ENCODE data around the gene RCC1. TPM values are rescaled to one million over a fixed set of nuclear protein-coding genes. Genes with fewer than 3 reads are reported as not detected.
"Not testable (repeated sequence)": the region's sequence is repeated elsewhere in the genome, so short reads cannot be mapped to it uniquely, and the experiment has no call there.

RCC1 gene
- total and polyA plus RNA-seq, 2 donors (not counting 3 experiments of a cell fraction or from before 2014, with no cell fraction given) = 37.1 to 77.7 TPM

GRCh38 chr1:28512058-28512611 is 6.3 kb downstream of the RCC1 start:
- Histone ChIP-seq H3K4me3 (replicated peaks in 1 of 3; ENCODE audit: insufficient read depth in 1 of 3, low read depth in 1 of 3, low read length in 3 of 3) (no peak overlapping the region), H3K27me3 (ENCODE audit: control insufficient read depth in 2 of 2, insufficient read depth in 2 of 2, low read length in 2 of 2) (no peaks in the 10 kb centered on the region), H3K4me2 (ENCODE audit: insufficient read depth, low read length) (no peak overlapping the region), H3K9me1 (replicated peaks; ENCODE audit: control insufficient read depth, extremely low read depth, insufficient read depth, low read length) (no peaks in the 10 kb centered on the region), H4K20me1 (replicated peaks; ENCODE audit: control insufficient read depth, extremely low read depth, insufficient read depth, low read length) (no peaks in the 10 kb centered on the region), H3K36me3 (ENCODE audit: control insufficient read depth in 2 of 2, extremely low read depth in 1 of 2, insufficient read depth in 2 of 2, low read length in 2 of 2) (peaks cover 30 to 31% of the 10 kb centered on the region in 2 experiments), H3K4me1 (ENCODE audit: control insufficient read depth, extremely low read depth, insufficient read depth, low read length) (peaks cover 34% of the 10 kb centered on the region), H3K9me3 (replicated peaks; ENCODE audit: control insufficient read depth, insufficient read depth, low read length) (no peaks in the 10 kb centered on the region), H3K9ac (replicated peaks; ENCODE audit: extremely low read depth, insufficient read depth, low read length) (no peak overlapping the region), H3K79me2 (ENCODE audit: control insufficient read depth, insufficient read depth, low read length) (peaks cover 41% of the 10 kb centered on the region), H2AFZ (ENCODE audit: low read depth, low read length) (no peak overlapping the region), H3K27ac (ENCODE audit: insufficient read depth, low read depth, low read length) (no peak overlapping the region)
- ChIA-PET CTCF (interaction anchor here (0.7 to 2.1 kb wide), 3 partner anchors 69 to 108 kb away, joined by 3 to 5 read pairs (median 3); no protein-coding TSS in a partner anchor), POLR2A (interaction anchor here (0.6 to 0.7 kb wide), 2 partner anchors 74 to 922 kb away, joined by 3 to 4 read pairs; no protein-coding TSS in a partner anchor)
- TF ChIP-seq POLR2A (IDR thresholded peaks at IDR 0.05; ENCODE audit: low read depth, low read length) (peak; percentile 87), CTCF (IDR thresholded peaks at IDR 0.05; ENCODE audit: extremely low read depth in 1 of 2, insufficient read depth in 1 of 2, low read depth in 1 of 2, low read length in 2 of 2) (no peak)
- dilution Hi-C loops (cut with MboI; ENCODE audit: extremely low pct_ligation_motif_present, low sequenced_read_pairs) = no loop called here
- no TSS peak for BruUV-seq (replicated peaks)
- DNase-seq (ENCODE audit: low read depth, low spot score) (no peak), FAIRE-seq (no peak)
- intact Hi-C loops (cut with micrococcal nuclease) = no loop called here

- intact Hi-C loops (cut with micrococcal nuclease); H3K27ac ChIP-seq (ENCODE audit: insufficient read depth, low read depth, low read length): not testable (repeated sequence)
- CTCF ChIA-PET = interaction anchor here (1.0 to 3.3 kb wide), 4 partner anchors 88 to 363 kb away, joined by 3 to 32 read pairs (median 6); no protein-coding TSS in a partner anchor
Observed at GRCh38 chr1:28514445-28514933, 8.6 kb downstream of the RCC1 start.

More at GRCh38 chr1:28514445-28514933, 8.6 kb downstream of the RCC1 start:
- H4K20me1 ChIP-seq (replicated peaks; ENCODE audit: control insufficient read depth, extremely low read depth, insufficient read depth, low read length); FAIRE-seq; H3K9me1 ChIP-seq (replicated peaks; ENCODE audit: control insufficient read depth, extremely low read depth, insufficient read depth, low read length); BruUV-seq (replicated peaks); dilution Hi-C loops (cut with MboI; ENCODE audit: extremely low pct_ligation_motif_present, low sequenced_read_pairs); H3K27me3 ChIP-seq (ENCODE audit: control insufficient read depth in 2 of 2, insufficient read depth in 2 of 2, low read length in 2 of 2); H3K4me3 ChIP-seq (replicated peaks in 1 of 3; ENCODE audit: insufficient read depth in 1 of 3, low read depth in 1 of 3, low read length in 3 of 3); H3K4me2 ChIP-seq (ENCODE audit: insufficient read depth, low read length); H3K9me3 ChIP-seq (replicated peaks; ENCODE audit: control insufficient read depth, insufficient read depth, low read length); H2AFZ ChIP-seq (ENCODE audit: low read depth, low read length); DNase-seq (ENCODE audit: low read depth, low spot score); H3K9ac ChIP-seq (replicated peaks; ENCODE audit: extremely low read depth, insufficient read depth, low read length): not testable (repeated sequence)
- TF ChIP-seq POLR2AphosphoS5 (IDR thresholded peaks at IDR 0.05; ENCODE audit: insufficient read depth, low read depth, low read length) = peak; percentile 35
- peak; percentile 41 for TF ChIP-seq POLR2A (IDR thresholded peaks at IDR 0.05; ENCODE audit: low read depth, low read length)
- H3K4me1 ChIP-seq (ENCODE audit: control insufficient read depth, extremely low read depth, insufficient read depth, low read length) = peaks cover 31% of the 10 kb centered on the region
- POLR2A ChIA-PET = interaction anchor here (0.7 to 3.5 kb wide), 2 partner anchors 67 to 84 kb away, joined by 3 to 19 read pairs; no protein-coding TSS in a partner anchor
- H3K36me3 ChIP-seq (ENCODE audit: control insufficient read depth in 2 of 2, extremely low read depth in 1 of 2, insufficient read depth in 2 of 2, low read length in 2 of 2) = peaks cover 16 to 21% of the 10 kb centered on the region in 2 experiments
- peaks cover 28% of the 10 kb centered on the region for H3K79me2 ChIP-seq (ENCODE audit: control insufficient read depth, insufficient read depth, low read length)

Data from endothelial cell of umbilical vein (primary cell).